ENCODE measurements around the gene DIS3L2. TPM values are rescaled to one million over a fixed set of nuclear protein-coding genes. Genes with fewer than 3 reads are reported as not detected.

Gene DIS3L2
- total and polyA plus RNA-seq, 2 of the 8 experiments (the other 6 are each of a cell fraction or from before 2014, with no cell fraction given): 11.5 to 21.6 TPM

- no peak overlapping the region for H2BK15ac ChIP-seq (ENCODE audit: low read length)
- H2BK12ac ChIP-seq (ENCODE audit: low read depth, low read length): no peak overlapping the region
- H3K79me1 ChIP-seq (ENCODE audit: low read depth, low read length): no peaks in the 10 kb centered on the region
- no peak overlapping the region for H2AK5ac ChIP-seq (ENCODE audit: low read depth, low read length)
- H3K23me2 ChIP-seq (ENCODE audit: low read depth, low read length): no peaks in the 10 kb centered on the region
- H3K27ac ChIP-seq (ENCODE audit: low read depth, low read length): no peak overlapping the region
- H3K27me3 ChIP-seq (replicated peaks in 1 of 4; ENCODE audit: control insufficient read depth in 3 of 4, extremely low read depth in 1 of 4, insufficient read depth in 3 of 4, low read length in 3 of 4): no peaks in the 10 kb centered on the region
- 91% methylated on average over 3 of the region's 3 CpGs; no CpG with 5 or more reads in 1 of the 2 experiments for WGBS, 2 experiments (ENCODE audit: extremely low coverage in 1 of 2, insufficient coverage in 1 of 2, insufficient read length in 1 of 2, insufficient replicate concordance in 2 of 2, low coverage in 1 of 2, low lambda C conversion rate in 2 of 2, missing lambda C conversion rate in 1 of 2)
- H4K8ac ChIP-seq (ENCODE audit: extremely low read depth, insufficient read depth, low read length): no peak overlapping the region
- H3K9ac ChIP-seq (replicated peaks in 1 of 4; ENCODE audit: extremely low read depth in 1 of 4, low read depth in 3 of 4, low read length in 3 of 4): no peak overlapping the region
- no peak overlapping the region for H3K56ac ChIP-seq (replicated peaks; ENCODE audit: insufficient read length, low read depth, low read length)
- H3K18ac ChIP-seq (ENCODE audit: extremely low read depth, low read length): no peak overlapping the region
- H3K4ac ChIP-seq (replicated peaks; ENCODE audit: insufficient read length, low read depth, low read length): no peak overlapping the region
- CTCF ChIA-PET (ENCODE audit: partially characterized antibody): interaction anchor here (1.1 to 7.7 kb wide), 7 partner anchors 8 to 328 kb away, joined by 4 to 65 read pairs (median 4); no protein-coding TSS in a partner anchor
- no peak overlapping the region for H2BK20ac ChIP-seq (ENCODE audit: low read length)
- DNase-seq (ENCODE audit: low read depth in 1 of 2, low spot score in 2 of 2) (no peak), FAIRE-seq (no peak)
- POLR2A ChIA-PET (ENCODE audit: partially characterized antibody): no interaction called here
- no peak overlapping the region for H4K91ac ChIP-seq (replicated peaks; ENCODE audit: insufficient read length, low read length)
- H4K5ac ChIP-seq (ENCODE audit: insufficient read length, low read depth, low read length): no peak overlapping the region
- H3K23ac ChIP-seq (ENCODE audit: insufficient read length): no peak overlapping the region
- H2AFZ ChIP-seq (ENCODE audit: low read length): no peak overlapping the region
- no peak overlapping the region for H3K4me3 ChIP-seq (ENCODE audit: extremely low read depth in 1 of 4, insufficient read depth in 2 of 4, low read depth in 3 of 4, low read length in 4 of 4)
- H2BK5ac ChIP-seq (ENCODE audit: low read depth, low read length): no peak overlapping the region
- H3K4me2 ChIP-seq (ENCODE audit: insufficient read depth in 1 of 2, low read depth in 2 of 2, low read length in 2 of 2): no peak overlapping the region
- no peaks in the 10 kb centered on the region for H4K20me1 ChIP-seq (replicated peaks in 1 of 2; ENCODE audit: control insufficient read depth in 1 of 2, insufficient read depth in 2 of 2, low read length in 2 of 2)
- H2BK120ac ChIP-seq (replicated peaks; ENCODE audit: low read depth, low read length): no peak overlapping the region
- H3K14ac ChIP-seq (ENCODE audit: insufficient read length): no peak overlapping the region
- H3K36me3 ChIP-seq (ENCODE audit: control insufficient read depth in 2 of 4, insufficient read depth in 4 of 4, low read length in 3 of 4): no peaks in the 10 kb centered on the region
- no peaks in the 10 kb centered on the region for H3K4me1 ChIP-seq (replicated peaks in 1 of 4; ENCODE audit: control insufficient read depth in 3 of 4, insufficient read depth in 4 of 4, low read length in 3 of 4)
- peaks cover 0 to 3% of the 10 kb centered on the region in 2 experiments; a peak in 1 of 4 replicates for H3K9me3 ChIP-seq (ENCODE audit: insufficient read depth in 2 of 2, low read depth in 1 of 2, low read length in 1 of 2)
- TF ChIP-seq SIN3A (conservative IDR thresholded peaks at IDR 0.05 in 1 of 2, IDR thresholded peaks at IDR 0.05 in 1 of 2; ENCODE audit: low read depth in 1 of 2, low read length in 2 of 2): no peak
- TF ChIP-seq TAF7 (optimal IDR thresholded peaks at IDR 0.05; ENCODE audit: borderline replicate concordance, low read depth, low read length): no peak
- no peak for TF ChIP-seq CREB1 (IDR thresholded peaks at IDR 0.05)
- H3K79me2 ChIP-seq (ENCODE audit: control insufficient read depth in 1 of 2, insufficient read depth in 2 of 2, low read length in 2 of 2): no peaks in the 10 kb centered on the region
Measured at GRCh38 chr2:232307854-232308253, 346.3 kb downstream of the DIS3L2 start.

Measured in H1 (cell line).